NCI-H69 (cell line): ENCODE results near the gene MRPS23.
A peak's percentile ranks its signal among the peaks of the same experiment; 100 is the strongest.

Source experiments
- DNase-seq: peaks from one replicate; lab custom pipeline; 2025; lab: John Stamatoyannopoulos, UW

MRPS23 gene

GRCh38 chr17:57879437-57880085, 29.7 kb upstream of the MRPS23 start:
- peak; percentile 78 for DNase-seq

GRCh38 chr17:57877803-57878377, 28.0 kb upstream of the MRPS23 start:
- DNase-seq, result no peak

DNA sequence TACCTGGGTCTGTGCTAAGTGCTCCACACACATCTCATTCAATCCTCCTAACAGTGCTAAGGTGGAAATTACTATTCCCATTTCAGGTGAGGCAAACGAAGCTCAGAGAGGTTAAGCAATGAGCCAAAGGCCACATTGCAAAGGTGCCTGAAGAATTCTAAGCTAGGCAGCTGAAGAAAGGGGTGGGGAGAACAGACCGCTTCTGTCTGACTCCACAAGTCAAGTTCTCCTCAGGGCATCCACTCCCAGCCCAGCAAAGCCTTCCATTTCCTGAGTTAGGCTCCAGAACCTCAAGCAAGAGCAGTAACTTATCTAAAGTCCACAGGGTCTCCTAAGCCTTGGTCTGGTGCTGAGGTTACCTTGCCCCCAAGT, 27.0 kb upstream of the MRPS23 start:
- DNase-seq, result no peak

- peak; percentile 84 for DNase-seq
These were observed 26.4 kb upstream of the MRPS23 start for GRCh38 chr17:57876023-57876865.

- peak; percentile 96 for DNase-seq
These were observed 25.6 kb upstream of the MRPS23 start for GRCh38 chr17:57875290-57876022.

- DNase-seq, result peak; percentile 47
These were observed 24.8 kb upstream of the MRPS23 start for GRCh38 chr17:57874434-57875289.

DNA sequence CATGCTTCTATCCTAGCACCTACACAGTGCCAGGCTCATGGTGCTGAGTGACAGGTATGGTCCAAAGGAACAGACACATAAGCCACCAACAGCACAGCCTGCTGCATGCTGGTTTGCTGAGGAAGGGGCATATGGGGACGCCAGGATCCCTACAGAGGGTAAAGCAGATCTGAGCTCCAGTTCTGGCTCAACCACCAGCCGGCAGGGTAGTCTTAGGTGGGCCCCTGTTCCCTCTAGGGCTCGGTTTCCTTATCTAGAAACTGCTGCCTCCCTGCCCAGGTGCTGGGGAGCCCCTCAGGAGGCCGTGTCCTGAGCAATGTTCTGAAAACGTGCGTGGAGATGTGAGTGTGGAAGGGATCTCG, 24.2 kb upstream of the MRPS23 start:
- DNase-seq, result no peak

DNA sequence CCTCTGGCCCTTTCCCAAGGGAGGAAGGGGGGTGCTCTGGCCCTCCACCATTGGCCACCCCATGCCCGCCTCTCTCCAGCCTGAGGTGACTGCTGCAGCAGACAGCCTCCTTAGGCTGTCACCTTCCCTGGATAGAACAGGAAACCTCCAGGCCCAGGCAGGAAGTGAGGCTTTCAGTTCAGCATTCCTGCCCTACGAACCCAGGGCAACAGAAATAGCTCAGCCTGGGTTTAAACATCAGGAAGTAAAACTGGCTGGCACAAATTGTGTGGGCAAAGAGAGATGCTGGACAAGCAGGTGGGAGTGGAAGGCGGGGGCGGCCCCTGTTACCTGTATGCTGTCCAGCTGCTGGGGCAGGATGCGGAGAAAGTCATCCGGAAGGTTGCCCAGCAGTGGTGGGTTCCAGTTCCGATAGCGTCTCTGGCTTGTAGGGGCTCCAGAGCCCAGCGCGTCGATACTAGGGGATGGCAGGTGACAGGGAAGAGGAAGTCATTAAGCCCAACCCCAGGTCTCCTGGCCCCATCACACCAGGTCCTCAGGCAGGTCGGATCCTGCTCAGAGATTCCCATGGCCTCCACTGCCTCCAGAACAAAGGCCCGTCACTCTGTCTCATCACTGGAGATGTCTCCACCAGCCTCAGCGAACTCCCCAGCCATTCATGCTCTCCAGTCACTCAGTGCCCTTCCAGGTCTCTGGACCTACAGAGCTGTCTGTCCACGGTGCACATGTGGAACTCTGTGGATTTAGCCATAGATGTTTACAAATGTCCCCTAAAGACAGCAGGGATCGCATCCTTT, 23.6 kb upstream of the MRPS23 start:
- no peak for DNase-seq

GRCh38 chr17:57872536-57872935, 22.7 kb upstream of the MRPS23 start:
- no peak for DNase-seq

DNA sequence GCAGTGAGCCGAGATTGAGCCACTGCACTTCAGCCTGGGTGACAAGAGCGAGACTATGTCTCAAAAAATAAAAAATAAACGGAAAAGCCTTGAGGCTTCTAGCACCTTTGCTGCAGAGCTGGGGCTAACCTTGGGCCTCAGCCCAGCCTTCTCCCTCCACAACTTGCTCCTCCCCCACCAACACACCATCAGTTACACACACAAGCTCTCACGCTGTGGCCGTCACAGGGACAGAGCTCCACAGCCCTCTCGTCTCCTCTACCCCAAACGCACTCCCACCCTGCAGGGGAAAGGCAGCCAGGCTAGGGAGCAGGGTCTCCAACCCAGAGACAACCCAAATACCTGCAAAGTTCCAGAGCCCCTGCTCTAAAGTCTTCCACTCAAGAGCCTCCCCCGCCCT, 22.0 kb upstream of the MRPS23 start:
- no peak for DNase-seq

- DNase-seq, result no peak
These were observed 21.3 kb upstream of the MRPS23 start for GRCh38 chr17:57871155-57871554.

- DNase-seq, result peak; percentile 41
These were observed 20.4 kb upstream of the MRPS23 start for GRCh38 chr17:57870283-57870635.

- no peak for DNase-seq
These were observed 19.9 kb upstream of the MRPS23 start for GRCh38 chr17:57869617-57870282.

GRCh38 chr17:57868910-57869616, 19.2 kb upstream of the MRPS23 start:
- DNase-seq, result no peak

DNA sequence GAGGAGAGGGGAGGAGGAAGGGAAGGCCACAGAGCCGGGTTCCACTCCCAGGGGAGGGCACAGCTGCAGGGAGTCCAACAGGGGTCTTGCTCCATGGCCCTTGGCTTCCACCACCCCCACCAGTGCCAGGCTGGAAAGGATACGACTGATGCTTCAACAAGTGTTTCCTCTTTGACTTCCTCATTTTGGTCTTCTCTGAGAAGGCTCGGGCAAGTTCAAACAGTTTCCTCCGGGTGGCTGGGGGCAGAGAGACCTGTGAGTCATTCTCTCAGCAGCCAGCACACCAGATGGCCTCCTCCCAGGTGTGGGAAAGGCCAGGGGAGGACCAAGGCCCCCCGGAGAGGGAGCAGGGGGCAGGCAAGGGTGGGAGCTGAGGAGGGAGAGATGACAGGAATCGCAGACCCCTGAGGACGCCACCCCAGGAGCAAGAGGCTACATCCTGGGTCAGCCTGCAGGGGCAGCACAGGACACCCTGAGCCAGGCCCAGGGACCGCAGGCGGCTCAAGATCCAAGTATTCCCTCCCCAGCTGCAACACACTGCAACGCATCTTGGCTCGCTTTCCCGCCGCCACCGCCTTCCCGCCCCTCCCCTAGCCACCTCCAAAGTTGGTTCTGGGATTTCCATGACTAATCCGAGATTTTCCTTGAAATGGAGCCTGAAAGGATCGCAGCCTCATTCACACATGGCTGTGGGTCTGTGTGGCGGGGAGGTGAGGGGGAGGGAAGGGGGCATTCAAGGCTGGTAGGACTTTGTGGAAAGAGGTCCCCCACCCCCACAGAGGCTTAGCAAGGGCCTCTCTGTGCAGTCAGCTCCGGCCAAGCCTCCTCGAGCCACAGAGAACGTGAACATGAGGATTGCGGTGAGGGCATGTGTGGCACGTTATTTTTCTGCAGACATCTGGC, 18.4 kb upstream of the MRPS23 start:
- peak; percentile 94 for DNase-seq

DNA sequence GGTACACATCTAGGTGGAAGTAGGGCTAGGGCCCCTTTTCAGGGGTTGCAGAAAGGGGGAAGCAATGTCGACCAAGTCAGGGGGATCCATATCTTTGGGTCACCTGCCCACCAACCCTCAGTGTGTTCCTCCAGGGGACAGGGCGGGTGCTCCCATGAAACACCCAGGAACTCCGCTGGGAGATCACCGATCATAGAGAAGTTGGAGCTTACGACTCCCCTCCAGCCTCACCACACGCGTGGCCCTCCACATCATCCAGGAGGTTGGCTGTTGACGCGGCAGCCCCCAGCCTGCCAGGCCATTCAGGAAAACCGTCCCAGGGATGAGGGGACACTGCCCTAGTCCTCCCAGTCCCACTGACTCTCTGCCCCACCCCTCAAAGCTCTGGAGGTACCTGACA, 17.3 kb upstream of the MRPS23 start:
- no peak for DNase-seq

- DNase-seq, result no peak
These were observed 16.9 kb upstream of the MRPS23 start for GRCh38 chr17:57866723-57867122.

GRCh38 chr17:57866319-57866718, 16.5 kb upstream of the MRPS23 start:
- no peak for DNase-seq

- no peak for DNase-seq
These were observed 14.4 kb upstream of the MRPS23 start for GRCh38 chr17:57864273-57864672.
